OCI-LY7 (cell line): Measurements from ENCODE around the gene PCDH9. TPM values are rescaled to one million over a fixed set of nuclear protein-coding genes. Genes with fewer than 3 reads are reported as not detected.

Experiments
- BruUV-seq: library from RNA; stranded (reverse); fragments of 400-500 nt; replicated peaks from 2 replicates; lab custom pipeline; 2021; lab: Mats Ljungman, UMichigan
- CTCF ChIA-PET: fragments of 300-600 bp; sonication (Branson Sonifier 250); formaldehyde crosslinking; loops from one replicate; lab custom pipeline; 2022; ENCODE audit warnings: antibody characterized with exemption; ENCODE audit not compliant: unreplicated experiment; lab: Charles Lee
- POLR2A ChIA-PET: fragments of 300-600 bp; sonication (Branson Sonifier 250); formaldehyde crosslinking; loops from one replicate; lab custom pipeline; 2022; ENCODE audit warnings: antibody characterized with exemption; lab: Charles Lee
- DNase-seq: peaks from one replicate; pipeline ENCODE4 v3.0.0-alpha.2; 2015; ENCODE audit warnings: low spot score
- H2AFZ ChIP-seq: fragments of 200-600 bp; sonication (generic), shearing (Covaris generic); 2 replicates; pipeline ENCODE4 v1.6.1; 2014; ENCODE audit warnings: mild to moderate bottlenecking, antibody characterized with exemption, low read length, moderate library complexity
- H3K27ac ChIP-seq: fragments of 200-600 bp; sonication (generic); 2 replicates; pipeline ENCODE4 v1.5.1; 2014; ENCODE audit warnings: mixed run types, low read depth, mild to moderate bottlenecking, moderate library complexity, low read length, inconsistent platforms; ENCODE audit not compliant: poor library complexity, severe bottlenecking
- H3K36me3 ChIP-seq: fragments of 200-600 bp; sonication (generic); 2 replicates; pipeline ENCODE4 v1.6.1; 2014; ENCODE audit warnings: mild to moderate bottlenecking, antibody characterized with exemption, low read length, moderate library complexity, mixed read lengths; ENCODE audit not compliant: insufficient read depth
- H3K4me1 ChIP-seq: fragments of 200-600 bp; sonication (generic); 2 replicates; pipeline ENCODE4 v1.5.1; 2014; ENCODE audit warnings: mild to moderate bottlenecking, low read length; ENCODE audit not compliant: insufficient read depth, poor library complexity, severe bottlenecking
- H3K4me2 ChIP-seq: fragments of 200-600 bp; sonication (generic); 2 replicates; pipeline ENCODE4 v1.6.1; 2014; ENCODE audit warnings: mild to moderate bottlenecking, low read length
- H3K4me3 ChIP-seq: fragments of 200-600 bp; sonication (generic); 2 replicates; pipeline ENCODE4 v1.5.1; 2014; ENCODE audit warnings: mild to moderate bottlenecking, low read depth, low read length; ENCODE audit not compliant: poor library complexity, severe bottlenecking
- H3K79me2 ChIP-seq: fragments of 200-600 bp; sonication (generic); 2 replicates; pipeline ENCODE4 v1.6.1; 2016; ENCODE audit warnings: low read depth, mild to moderate bottlenecking, low read length, moderate library complexity, mixed read lengths; ENCODE audit not compliant: insufficient read depth
- H3K9me2 ChIP-seq: fragments of 200-600 bp; sonication (generic); 2 replicates; pipeline ENCODE4 v1.6.1; 2016; ENCODE audit warnings: mild to moderate bottlenecking, low read length, mixed read lengths; ENCODE audit not compliant: insufficient read depth
- H3K9me3 ChIP-seq: fragments of 200-600 bp; sonication (generic); 2 replicates; pipeline ENCODE4 v1.6.1; 2014; ENCODE audit warnings: mild to moderate bottlenecking, mixed run types, low read length, mixed read lengths
- H4K20me1 ChIP-seq: fragments of 200-600 bp; sonication (generic); 2 replicates; pipeline ENCODE4 v1.6.1; 2014; ENCODE audit warnings: mild to moderate bottlenecking, antibody characterized with exemption, low read length, moderate library complexity, mixed read lengths; ENCODE audit not compliant: insufficient read depth
- EZH2phosphoT487 ChIP-seq: fragments of 200-600 bp; sonication (generic); IDR thresholded peaks from 2 replicates; pipeline ENCODE4 v1.6.1; 2018; ENCODE audit warnings: low read depth, borderline replicate concordance, mild to moderate bottlenecking, mixed run types, antibody characterized with exemption, low read length, moderate library complexity, mixed read lengths
- intact Hi-C: fragments of 100-400 bp; cut with micrococcal nuclease; formaldehyde crosslinking; loops from one replicate; pipeline ENCODE4 v1.10.0; 2022; ENCODE audit not compliant: unreplicated experiment
- total RNA-seq, 2 experiments: library from RNA; depleted of rRNA in 1 of 2; stranded (reverse); fragments of >200 nt in 1 of 2; shearing (Covaris generic) in 1 of 2; gene quantifications; 2 replicates each; pipeline ENCODE4 v1.2.3, GENCODE V29; 2014 to 2022
- TF ChIP-seq, protein P1 (sequence below): fragments of 200-600 bp; sonication (generic); conservative IDR thresholded peaks from 2 replicates; pipeline ENCODE4 v1.5.1; 2014; ENCODE audit warnings: mild to moderate bottlenecking, antibody characterized with exemption, low read length, moderate library complexity, mixed read lengths

PCDH9 gene
- total RNA-seq, 2 experiments from 2014 or later = 20.1 to 26.0 TPM

GRCh38 chr13:66858163-66858562, 372.0 kb downstream of the PCDH9 start:
- no TSS peak for BruUV-seq
- Histone ChIP-seq H3K4me1 (peaks cover 5% of the 10 kb centered on the region), H3K36me3 (no peaks in the 10 kb centered on the region), H3K4me3 (no peak overlapping the region), H3K9me3 (no peaks in the 10 kb centered on the region; the same call in 1 of the 2 replicates), H4K20me1 (no peaks in the 10 kb centered on the region), H3K9me2 (no peaks in the 10 kb centered on the region), H3K79me2 (no peaks in the 10 kb centered on the region), H3K4me2 (no peak overlapping the region), H3K27ac (no peak overlapping the region), H2AFZ (peak overlapping the region; percentile 9; the same call in 1 of the 2 replicates)
- ChIA-PET CTCF (no interaction called here), POLR2A (interaction anchor here (0.5 to 1.5 kb wide), 8 partner anchors 8 to 1093 kb away, joined by 3 read pairs; no protein-coding TSS in a partner anchor)
- TF ChIP-seq, protein P1, sequence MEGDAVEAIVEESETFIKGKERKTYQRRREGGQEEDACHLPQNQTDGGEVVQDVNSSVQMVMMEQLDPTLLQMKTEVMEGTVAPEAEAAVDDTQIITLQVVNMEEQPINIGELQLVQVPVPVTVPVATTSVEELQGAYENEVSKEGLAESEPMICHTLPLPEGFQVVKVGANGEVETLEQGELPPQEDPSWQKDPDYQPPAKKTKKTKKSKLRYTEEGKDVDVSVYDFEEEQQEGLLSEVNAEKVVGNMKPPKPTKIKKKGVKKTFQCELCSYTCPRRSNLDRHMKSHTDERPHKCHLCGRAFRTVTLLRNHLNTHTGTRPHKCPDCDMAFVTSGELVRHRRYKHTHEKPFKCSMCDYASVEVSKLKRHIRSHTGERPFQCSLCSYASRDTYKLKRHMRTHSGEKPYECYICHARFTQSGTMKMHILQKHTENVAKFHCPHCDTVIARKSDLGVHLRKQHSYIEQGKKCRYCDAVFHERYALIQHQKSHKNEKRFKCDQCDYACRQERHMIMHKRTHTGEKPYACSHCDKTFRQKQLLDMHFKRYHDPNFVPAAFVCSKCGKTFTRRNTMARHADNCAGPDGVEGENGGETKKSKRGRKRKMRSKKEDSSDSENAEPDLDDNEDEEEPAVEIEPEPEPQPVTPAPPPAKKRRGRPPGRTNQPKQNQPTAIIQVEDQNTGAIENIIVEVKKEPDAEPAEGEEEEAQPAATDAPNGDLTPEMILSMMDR = no peak
- TF ChIP-seq EZH2phosphoT487 = no peak
- intact Hi-C loops = no loop called here
- no peak for DNase-seq

- intact Hi-C loops = no loop called here
- Histone ChIP-seq H3K4me3 (no peak overlapping the region), H3K4me2 (no peak overlapping the region), H3K4me1 (peaks cover 5% of the 10 kb centered on the region), H3K79me2 (no peaks in the 10 kb centered on the region), H3K27ac (no peak overlapping the region), H4K20me1 (no peaks in the 10 kb centered on the region), H3K36me3 (no peaks in the 10 kb centered on the region; the same call in 1 of the 2 replicates), H2AFZ (peak overlapping the region; percentile 59; the same call in 1 of the 2 replicates), H3K9me2 (no peaks in the 10 kb centered on the region), H3K9me3 (peaks cover 15% of the 10 kb centered on the region; the same call in 1 of the 2 replicates)
- DNase-seq = no peak
- ChIA-PET CTCF (no interaction called here), POLR2A (interaction anchor here (0.5 to 1.7 kb wide), 5 partner anchors 17 to 242 kb away, joined by 3 to 5 read pairs (median 4); no protein-coding TSS in a partner anchor)
- TF ChIP-seq EZH2phosphoT487 = no peak
- TF ChIP-seq, protein P1 = no peak
- BruUV-seq = no TSS peak
Observed at GRCh38 chr13:66855131-66855530, 375.0 kb downstream of the PCDH9 start.

- ChIA-PET CTCF (no interaction called here), POLR2A (interaction anchor here (0.7 to 1.7 kb wide), 6 partner anchors 12 to 350 kb away, joined by 3 to 5 read pairs (median 4); no protein-coding TSS in a partner anchor)
- H3K4me2 ChIP-seq = no peak overlapping the region
- peaks cover 15% of the 10 kb centered on the region; the same call in 1 of the 2 replicates for H3K9me3 ChIP-seq
- no peak overlapping the region for H3K27ac ChIP-seq
- H3K4me3 ChIP-seq = no peak overlapping the region
- H3K4me1 ChIP-seq = no peaks in the 10 kb centered on the region
- H4K20me1 ChIP-seq = no peaks in the 10 kb centered on the region
- no peak overlapping the region for H2AFZ ChIP-seq
- intact Hi-C loops = no loop called here
- no peaks in the 10 kb centered on the region for H3K79me2 ChIP-seq
- H3K9me2 ChIP-seq = no peaks in the 10 kb centered on the region
- no TSS peak for BruUV-seq
- no peaks in the 10 kb centered on the region; the same call in 1 of the 2 replicates for H3K36me3 ChIP-seq
- TF ChIP-seq, protein P1 = no peak
- TF ChIP-seq EZH2phosphoT487 = no peak
- DNase-seq = no peak
Observed at GRCh38 chr13:66853564-66853963, 376.6 kb downstream of the PCDH9 start.
